Airway epithelial cell (primary cell): ENCODE data around the gene CYSLTR2. TPM values are rescaled to one million over a fixed set of nuclear protein-coding genes. Genes with fewer than 3 reads are reported as not detected.

Source experiments
- total RNA-seq: library from RNA; depleted of rRNA; stranded (reverse); fragments of >200 nt; gene quantifications from 2 replicates; pipeline ENCODE4 v1.2.3, GENCODE V29; 2015

CYSLTR2 gene, protein sequence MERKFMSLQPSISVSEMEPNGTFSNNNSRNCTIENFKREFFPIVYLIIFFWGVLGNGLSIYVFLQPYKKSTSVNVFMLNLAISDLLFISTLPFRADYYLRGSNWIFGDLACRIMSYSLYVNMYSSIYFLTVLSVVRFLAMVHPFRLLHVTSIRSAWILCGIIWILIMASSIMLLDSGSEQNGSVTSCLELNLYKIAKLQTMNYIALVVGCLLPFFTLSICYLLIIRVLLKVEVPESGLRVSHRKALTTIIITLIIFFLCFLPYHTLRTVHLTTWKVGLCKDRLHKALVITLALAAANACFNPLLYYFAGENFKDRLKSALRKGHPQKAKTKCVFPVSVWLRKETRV
- total RNA-seq, result not detected in 2 replicates

DNA sequence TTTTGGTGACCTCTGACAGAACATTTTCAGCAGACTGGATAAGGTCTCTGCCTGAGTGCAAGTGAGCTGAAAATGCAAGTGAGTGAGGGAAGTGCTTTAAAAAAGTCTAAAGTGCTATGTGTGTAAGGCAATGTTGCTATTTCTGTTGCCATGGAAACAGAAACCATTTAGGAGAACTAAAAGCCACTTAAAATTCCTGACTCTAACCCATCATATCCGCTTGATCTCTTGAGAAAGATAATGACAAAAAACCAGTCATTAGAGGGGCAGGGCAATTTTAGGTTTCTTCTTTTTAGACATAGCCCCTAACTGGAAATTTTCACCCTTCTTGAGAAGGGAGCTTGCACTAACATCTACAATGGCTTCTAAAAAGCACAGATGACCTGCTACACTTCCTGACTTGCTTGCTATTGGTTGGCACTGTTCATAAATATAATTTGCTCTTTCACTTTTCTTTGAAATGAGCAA, at the start of gene CYSLTR2:
CYSLTR2 (plus strand) TSS at position 458 of the 468 bp plus-strand sequence. CDS start 52,889 bp downstream, outside the sequence.

Other genes with a start within 250 kb of the CYSLTR2 start
- 19.8 and 21.4 TPM in 2 replicates for gene LPAR6, start 240.8 kb upstream of the CYSLTR2 start, total RNA-seq
- 2.0 and 3.8 TPM in 2 replicates for gene RCBTB2, start 120.8 kb upstream of the CYSLTR2 start, total RNA-seq